KBM-7 (cell line): ENCODE data around the gene OCA2.
"Not testable (repeated sequence)": the region's sequence is repeated elsewhere in the genome, so short reads cannot be mapped to it uniquely, and the experiment has no call there.

Source experiments
- DNase-seq: peaks from one replicate; pipeline ENCODE4 v3.0.0-alpha.2; 2015
- in situ Hi-C: fragments of 300-500 bp; cut with MboI; formaldehyde crosslinking; loops from 2 replicates; pipeline ENCODE4 v1.14.3; 2020; ENCODE audit warnings: low sequenced_read_pairs, low pct_unique_long_range_greater_than_20kb, mixed read lengths

OCA2 gene

GRCh38 chr15:28098766-28099554 is at the start of gene OCA2:
Gene OCA2, minus strand, starts transcription at chr15:28099315. Its CDS starts 17,441 bp downstream, at chr15:28081874.
- in situ Hi-C loops, result no loop called here
- DNase-seq, result peak; percentile 86

- DNase-seq, result no peak
- in situ Hi-C loops, result no loop called here
Observed at GRCh38 chr15:28147801-28148200, 48.7 kb upstream of the OCA2 start.

- DNase-seq, in situ Hi-C loops: not testable (repeated sequence)
Observed at GRCh38 chr15:28145419-28145818, 46.3 kb upstream of the OCA2 start.

DNA sequence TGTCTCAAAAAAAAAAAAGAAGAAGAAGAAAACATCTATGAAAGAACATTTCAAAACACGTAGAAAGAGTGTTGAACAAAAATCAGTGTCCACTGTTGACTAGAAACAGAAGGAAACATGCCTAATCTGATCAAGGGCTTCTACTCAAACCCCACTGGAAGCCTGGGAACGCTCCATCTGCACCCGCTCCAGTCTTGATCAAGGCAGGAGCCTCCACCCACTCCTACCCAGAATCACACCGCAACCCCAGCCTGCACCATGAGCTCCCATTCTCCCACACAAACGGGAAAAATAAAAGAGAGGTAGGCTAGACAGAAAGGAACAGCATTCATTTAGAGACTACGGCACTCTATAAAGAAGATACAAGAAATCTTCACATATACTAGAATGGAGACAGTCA is 40.9 kb upstream of the OCA2 start:
- DNase-seq, result no peak
- in situ Hi-C loops, result no loop called here

- DNase-seq, in situ Hi-C loops: not testable (repeated sequence)
Observed at GRCh38 chr15:28137408-28138039, 38.4 kb upstream of the OCA2 start.

- in situ Hi-C loops, result not testable (repeated sequence)
- peak; percentile 7 for DNase-seq
Observed at GRCh38 chr15:28136236-28136904, 37.3 kb upstream of the OCA2 start.

DNA sequence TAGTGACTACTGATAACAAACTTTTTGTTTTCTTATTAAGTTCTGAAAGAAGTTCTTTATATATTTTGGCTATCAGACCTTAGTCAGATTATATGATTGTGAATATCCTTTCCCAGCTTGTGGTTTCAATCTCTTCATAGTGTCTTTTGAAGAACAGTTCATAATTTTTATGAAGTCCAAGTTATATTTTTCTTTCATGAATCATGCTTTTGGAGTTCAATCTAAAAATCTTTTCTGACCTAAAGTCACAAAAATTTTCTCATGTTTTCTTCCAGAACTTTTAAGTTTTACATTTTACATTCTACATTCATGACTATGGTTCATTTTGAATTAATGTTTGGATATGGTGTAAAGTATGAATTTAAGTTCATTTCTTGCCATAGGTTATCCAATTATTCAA is 34.2 kb upstream of the OCA2 start:
- in situ Hi-C loops, result no loop called here
- DNase-seq, result no peak

GRCh38 chr15:28132524-28133275 is 33.6 kb upstream of the OCA2 start:
- DNase-seq, result no peak
- in situ Hi-C loops, result no loop called here

GRCh38 chr15:28131946-28132345 is 32.8 kb upstream of the OCA2 start:
- DNase-seq, result no peak
- in situ Hi-C loops, result no loop called here

DNA sequence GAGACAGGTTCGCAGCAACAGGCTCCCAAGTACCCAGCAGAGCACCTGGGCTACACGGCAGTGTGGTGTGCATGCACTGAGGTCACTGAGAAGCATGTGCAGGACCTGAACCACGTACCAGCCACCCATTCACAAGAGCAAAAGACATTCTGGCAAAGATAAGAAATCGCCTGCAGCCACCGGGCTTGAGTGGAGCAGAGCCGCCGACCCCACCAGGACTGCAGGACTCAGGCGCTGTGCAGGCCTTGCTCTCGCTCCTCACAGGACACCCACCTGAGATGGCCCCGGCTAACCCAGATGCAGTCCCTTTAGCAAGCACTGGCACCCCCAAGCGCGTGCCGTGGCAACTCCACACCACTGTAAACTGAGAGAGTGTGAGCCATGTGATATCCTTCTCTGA is 32.3 kb upstream of the OCA2 start:
- in situ Hi-C loops, result no loop called here
- DNase-seq, result no peak

- DNase-seq, result no peak
- in situ Hi-C loops, result no loop called here
Observed at GRCh38 chr15:28130651-28131050, 31.5 kb upstream of the OCA2 start.

GRCh38 chr15:28129231-28129848 is 30.2 kb upstream of the OCA2 start:
- no peak for DNase-seq
- in situ Hi-C loops, result no loop called here

DNA sequence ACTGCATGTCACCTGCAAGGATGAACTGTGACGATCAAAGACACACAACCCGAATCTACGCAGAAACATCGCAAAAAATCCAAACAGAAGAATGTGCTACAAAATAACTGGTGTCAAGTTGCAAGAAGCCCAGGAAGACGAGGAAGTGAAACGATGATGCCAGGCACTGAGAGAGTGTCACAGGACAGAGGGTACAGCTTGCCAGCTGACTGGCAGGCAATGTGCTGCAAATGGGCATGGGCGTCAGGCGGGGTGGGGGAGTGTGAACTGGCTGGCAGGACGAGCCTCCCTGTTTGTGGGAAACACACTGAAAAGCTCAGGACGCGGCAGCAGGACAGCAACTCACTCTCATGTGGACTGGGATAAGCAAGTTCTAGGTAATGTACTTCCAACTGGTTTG is 28.9 kb upstream of the OCA2 start:
- in situ Hi-C loops, result no loop called here
- DNase-seq, result no peak

GRCh38 chr15:28127036-28127435 is 27.9 kb upstream of the OCA2 start:
- DNase-seq, result no peak
- in situ Hi-C loops, result no loop called here

GRCh38 chr15:28125673-28126651 is 26.8 kb upstream of the OCA2 start:
- in situ Hi-C loops, result no loop called here
- DNase-seq, result peak; percentile 58

DNA sequence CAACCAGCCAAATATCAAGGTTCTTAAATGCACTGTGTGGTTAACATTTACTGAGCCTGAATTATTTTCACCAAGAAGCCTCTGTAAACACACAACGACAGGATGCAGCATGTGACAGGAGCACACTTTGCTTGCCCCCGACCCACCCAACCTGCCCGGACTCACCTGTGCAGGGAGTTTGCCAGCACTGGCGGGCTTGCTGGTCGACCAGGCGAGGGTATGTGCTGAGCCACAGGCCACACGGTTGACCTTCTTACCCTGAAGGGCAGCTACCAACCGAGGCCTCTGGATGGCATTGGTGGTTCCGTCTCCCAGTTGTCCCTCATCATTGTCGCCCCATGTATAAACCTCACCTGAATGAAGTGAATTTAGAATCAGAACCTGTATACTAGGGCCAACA is 25.7 kb upstream of the OCA2 start:
- in situ Hi-C loops, result no loop called here
- DNase-seq, result no peak

GRCh38 chr15:28123408-28124023 is 24.4 kb upstream of the OCA2 start:
- DNase-seq, result peak; percentile 74
- in situ Hi-C loops, result no loop called here
